GM12865 (cell line): Measurements from ENCODE around the gene WWP2.
"Not testable (repeated sequence)": the region's sequence is repeated elsewhere in the genome, so short reads cannot be mapped to it uniquely, and the experiment has no call there.

Source experiments
- DNase-seq: peaks from one replicate; pipeline ENCODE4 v3.0.0; 2010; ENCODE audit warnings: low read depth
- H3K4me3 ChIP-seq: 2 replicates; pipeline ENCODE4 v1.5.1; 2011; ENCODE audit warnings: mild to moderate bottlenecking, low read depth, low read length, control low read depth
- CTCF ChIP-seq: IDR thresholded peaks from 2 replicates; pipeline ENCODE4 v1.5.1; 2011; ENCODE audit warnings: low read length, control low read depth, low read depth, inconsistent platforms; ENCODE audit not compliant: insufficient read depth; ENCODE audit errors: missing control alignments

WWP2 gene

GRCh38 chr16:69823831-69824563 is 61.9 kb downstream of the WWP2 start:
- DNase-seq, result peak; percentile 87
- no peak for TF ChIP-seq CTCF
- H3K4me3 ChIP-seq, result peak overlapping the region; percentile 42

- DNase-seq, H3K4me3 ChIP-seq: not testable (repeated sequence)
Observed at GRCh38 chr16:69824564-69825142, 62.5 kb downstream of the WWP2 start.

- DNase-seq, result no peak
- H3K4me3 ChIP-seq, result no peak overlapping the region
- no peak for TF ChIP-seq CTCF
Observed at GRCh38 chr16:69827524-69827923, 65.4 kb downstream of the WWP2 start.

GRCh38 chr16:69829338-69829737 is 67.2 kb downstream of the WWP2 start:
- H3K4me3 ChIP-seq, result no peak overlapping the region

GRCh38 chr16:69830146-69830533 is 68.0 kb downstream of the WWP2 start:
- no peak overlapping the region for H3K4me3 ChIP-seq
- no peak for TF ChIP-seq CTCF
- no peak for DNase-seq

More at GRCh38 chr16:69829338-69829737, 67.2 kb downstream of the WWP2 start:
- TF ChIP-seq CTCF, result no peak
- no peak for DNase-seq

- no peak for TF ChIP-seq CTCF
- no peak for DNase-seq
- no peak overlapping the region for H3K4me3 ChIP-seq
Observed at GRCh38 chr16:69830534-69831211, 68.5 kb downstream of the WWP2 start.
